Measurements from ENCODE around the gene SSTR3. TPM values are rescaled to one million over a fixed set of nuclear protein-coding genes. Genes with fewer than 3 reads are reported as not detected.

The SSTR3 gene
- total and polyA plus RNA-seq, 2 donors (not counting 1 experiment from before 2014, with no cell fraction given): 0.64 to 0.98 TPM

DNA sequence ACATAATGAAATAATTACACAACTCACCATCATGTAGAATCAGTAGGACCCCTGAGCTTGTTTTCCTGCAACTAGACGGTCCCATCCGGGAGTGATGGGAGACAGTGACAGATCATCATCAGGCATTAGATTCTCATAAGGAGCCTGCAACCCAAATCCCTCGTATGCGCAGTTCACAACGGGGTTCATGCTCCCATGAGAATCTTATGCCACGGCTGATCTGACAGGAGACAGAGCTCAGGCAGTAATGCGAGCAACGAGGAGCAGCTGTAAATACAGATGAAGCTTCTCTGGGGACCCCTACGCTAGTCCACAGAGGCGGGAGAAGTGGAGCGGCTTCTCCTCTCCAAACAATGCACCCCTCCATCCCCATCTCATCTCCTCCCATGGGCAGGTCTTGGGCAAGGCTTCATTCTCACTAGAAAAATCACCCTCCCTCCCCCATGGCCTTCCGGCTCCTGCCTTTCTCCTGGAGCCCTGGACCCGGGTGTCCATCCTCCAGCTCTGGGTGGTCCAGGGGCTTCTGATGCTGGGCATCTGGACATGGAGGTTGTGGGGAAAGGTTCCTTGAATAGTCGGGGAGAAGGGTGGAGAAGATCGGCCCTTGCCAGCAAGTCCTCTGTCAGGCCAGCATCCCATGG, 48.0 kb upstream of the SSTR3 start:
- ChIA-PET POLR2A (interaction anchor here (0.6 to 3.1 kb wide), 5 partner anchors 15 to 1743 kb away, joined by 4 to 17 read pairs (median 5); partner anchors contain the start of gene RAC2), CTCF (interaction anchor here (0.7 to 13.1 kb wide), 45 partner anchors 11 to 503 kb away, joined by 3 to 377 read pairs (median 6); partner anchors contain the start of genes C1QTNF6, CYTH4 and RAC2)
- H3K27me3 Mint-ChIP-seq: no peaks in the 10 kb centered on the region
- intact Hi-C loops (cut with micrococcal nuclease): loop anchor here (2.0 kb wide), 1 partner anchor 35 kb away; no protein-coding TSS in a partner anchor
- peaks cover 32 to 39% of the 10 kb centered on the region in 2 donors for H3K4me1 ChIP-seq (ENCODE audit: control insufficient read depth in 2 of 2, insufficient read depth in 2 of 2, low read length in 2 of 2)
- H3K4me3 ChIP-seq (ENCODE audit: control extremely low read depth in 1 of 5, extremely low read depth in 1 of 5, insufficient read depth in 1 of 5, low read depth in 2 of 5, low read length in 4 of 5): no peak overlapping the region
- no peak overlapping the region for H3K9ac ChIP-seq (ENCODE audit: low read length)
- no peak overlapping the region for H2AFZ ChIP-seq (ENCODE audit: insufficient read depth, low read depth, low read length, poor library complexity, severe bottlenecking)
- H3K36me3 ChIP-seq (replicated peaks in 1 of 2; ENCODE audit: control extremely low read depth in 1 of 2, control insufficient read depth in 1 of 2, extremely low read depth in 1 of 2, insufficient read depth in 2 of 2, low read length in 1 of 2): no peaks in the 10 kb centered on the region
- H3K9me3 ChIP-seq (ENCODE audit: control extremely low read depth in 1 of 3, control insufficient read depth in 2 of 3, insufficient read depth in 1 of 3, low read length in 2 of 3): peaks cover 0 to 17% (median 12%) of the 10 kb centered on the region in 3 donors
- no peaks in the 10 kb centered on the region for H3K27me3 ChIP-seq (replicated peaks in 1 of 4; ENCODE audit: control extremely low read depth in 1 of 4, control insufficient read depth in 3 of 4, insufficient read depth in 4 of 4, low read length in 3 of 4)
- H4K20me1 ChIP-seq (ENCODE audit: control insufficient read depth, insufficient read depth, low read length, poor library complexity, severe bottlenecking): no peaks in the 10 kb centered on the region
- no peaks in the 10 kb centered on the region for H3K9me3 Mint-ChIP-seq (ENCODE audit: insufficient read depth)
- peak overlapping the region; percentile 45 for H3K4me2 ChIP-seq (replicated peaks; ENCODE audit: low read depth, low read length, poor library complexity, severe bottlenecking)
- ATAC-seq (ENCODE audit: low read depth) (no peak), DNase-seq (no peak)
- H3K4me1 Mint-ChIP-seq: peaks cover 35% of the 10 kb centered on the region
- H3K79me2 ChIP-seq (ENCODE audit: control insufficient read depth, insufficient read depth, low read length): peaks cover 12% of the 10 kb centered on the region
- WGBS (ENCODE audit: insufficient coverage): 65% methylated on average over 15 of the region's 15 CpGs
- no peak for TF ChIP-seq EZH2 (IDR thresholded peaks at IDR 0.05; ENCODE audit: borderline replicate concordance, insufficient read depth, low read depth, low read length, poor library complexity, severe bottlenecking)
- TF ChIP-seq, protein P1, sequence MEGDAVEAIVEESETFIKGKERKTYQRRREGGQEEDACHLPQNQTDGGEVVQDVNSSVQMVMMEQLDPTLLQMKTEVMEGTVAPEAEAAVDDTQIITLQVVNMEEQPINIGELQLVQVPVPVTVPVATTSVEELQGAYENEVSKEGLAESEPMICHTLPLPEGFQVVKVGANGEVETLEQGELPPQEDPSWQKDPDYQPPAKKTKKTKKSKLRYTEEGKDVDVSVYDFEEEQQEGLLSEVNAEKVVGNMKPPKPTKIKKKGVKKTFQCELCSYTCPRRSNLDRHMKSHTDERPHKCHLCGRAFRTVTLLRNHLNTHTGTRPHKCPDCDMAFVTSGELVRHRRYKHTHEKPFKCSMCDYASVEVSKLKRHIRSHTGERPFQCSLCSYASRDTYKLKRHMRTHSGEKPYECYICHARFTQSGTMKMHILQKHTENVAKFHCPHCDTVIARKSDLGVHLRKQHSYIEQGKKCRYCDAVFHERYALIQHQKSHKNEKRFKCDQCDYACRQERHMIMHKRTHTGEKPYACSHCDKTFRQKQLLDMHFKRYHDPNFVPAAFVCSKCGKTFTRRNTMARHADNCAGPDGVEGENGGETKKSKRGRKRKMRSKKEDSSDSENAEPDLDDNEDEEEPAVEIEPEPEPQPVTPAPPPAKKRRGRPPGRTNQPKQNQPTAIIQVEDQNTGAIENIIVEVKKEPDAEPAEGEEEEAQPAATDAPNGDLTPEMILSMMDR (IDR thresholded peaks at IDR 0.05): no peak
- no peak overlapping the region for H3K27ac ChIP-seq (ENCODE audit: low read length in 2 of 2)
- no peak overlapping the region for H3K27ac Mint-ChIP-seq
- peak overlapping the region; percentile 27 for H3K4me3 Mint-ChIP-seq

DNA sequence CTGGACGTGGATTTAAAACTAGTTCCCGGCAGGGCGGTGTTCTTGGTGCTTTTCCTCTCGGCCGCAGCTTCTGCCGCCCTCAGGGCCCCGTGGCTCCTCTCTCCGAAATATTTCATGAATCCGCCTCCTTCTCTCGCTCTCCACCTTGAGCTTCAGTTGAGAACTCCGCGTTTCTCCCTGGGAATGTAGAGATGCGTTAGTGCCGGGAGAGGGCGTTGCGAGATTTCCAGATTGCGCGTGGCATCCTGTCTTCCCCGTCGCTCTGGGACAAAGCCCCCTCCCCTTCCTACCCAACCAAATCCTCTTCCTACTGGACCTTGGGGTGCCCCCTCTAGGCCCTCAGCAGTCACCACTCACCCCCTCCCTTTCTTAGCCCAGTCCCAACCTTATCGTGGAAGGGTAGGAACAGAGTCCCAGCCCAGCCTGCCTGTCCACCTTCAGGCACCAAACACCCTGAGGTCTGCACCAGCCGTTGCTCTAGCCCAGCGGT, 47.3 kb upstream of the SSTR3 start:
- ChIA-PET CTCF (interaction anchor here (0.6 to 13.1 kb wide), 33 partner anchors 8 to 502 kb away, joined by 3 to 377 read pairs (median 7); partner anchors contain the start of genes C1QTNF6 and RAC2), POLR2A (interaction anchor here (1.0 to 3.1 kb wide), 5 partner anchors 15 to 60 kb away, joined by 3 to 17 read pairs (median 4); partner anchors contain the start of gene RAC2)
- Histone ChIP-seq H3K27ac (ENCODE audit: low read length in 2 of 2) (no peak overlapping the region), H3K79me2 (ENCODE audit: control insufficient read depth, insufficient read depth, low read length) (peaks cover 12% of the 10 kb centered on the region), H3K9me3 (ENCODE audit: control extremely low read depth in 1 of 3, control insufficient read depth in 2 of 3, insufficient read depth in 1 of 3, low read length in 2 of 3) (peaks cover 0 to 14% (median 9%) of the 10 kb centered on the region in 3 donors), H3K4me1 (ENCODE audit: control insufficient read depth in 2 of 2, insufficient read depth in 2 of 2, low read length in 2 of 2) (peaks cover 32 to 39% of the 10 kb centered on the region in 2 donors), H4K20me1 (ENCODE audit: control insufficient read depth, insufficient read depth, low read length, poor library complexity, severe bottlenecking) (no peaks in the 10 kb centered on the region), H3K27me3 (replicated peaks in 1 of 4; ENCODE audit: control extremely low read depth in 1 of 4, control insufficient read depth in 3 of 4, insufficient read depth in 4 of 4, low read length in 3 of 4) (no peaks in the 10 kb centered on the region), H3K9ac (ENCODE audit: low read length) (peak overlapping the region; percentile 21), H3K4me2 (replicated peaks; ENCODE audit: low read depth, low read length, poor library complexity, severe bottlenecking) (peak overlapping the region; percentile 62), H3K4me3 (ENCODE audit: control extremely low read depth in 1 of 5, extremely low read depth in 1 of 5, insufficient read depth in 1 of 5, low read depth in 2 of 5, low read length in 4 of 5) (peak overlapping the region in 1 of 5 experiments; percentile 9), H2AFZ (ENCODE audit: insufficient read depth, low read depth, low read length, poor library complexity, severe bottlenecking) (peak overlapping the region; percentile 67), H3K36me3 (replicated peaks in 1 of 2; ENCODE audit: control extremely low read depth in 1 of 2, control insufficient read depth in 1 of 2, extremely low read depth in 1 of 2, insufficient read depth in 2 of 2, low read length in 1 of 2) (no peaks in the 10 kb centered on the region)
- intact Hi-C loops (cut with micrococcal nuclease): loop anchor here (2.0 kb wide), 1 partner anchor 35 kb away; no protein-coding TSS in a partner anchor
- H3K4me3 Mint-ChIP-seq: peak overlapping the region; percentile 40
- no peaks in the 10 kb centered on the region for H3K27me3 Mint-ChIP-seq
- H3K9me3 Mint-ChIP-seq (ENCODE audit: insufficient read depth): no peaks in the 10 kb centered on the region
- ATAC-seq (ENCODE audit: low read depth): no peak
- TF ChIP-seq, protein P1 (IDR thresholded peaks at IDR 0.05): peak; percentile 29
- TF ChIP-seq EZH2 (IDR thresholded peaks at IDR 0.05; ENCODE audit: borderline replicate concordance, insufficient read depth, low read depth, low read length, poor library complexity, severe bottlenecking): no peak
- peak overlapping the region; percentile 28 for H3K27ac Mint-ChIP-seq
- peak; percentile 64 for DNase-seq
- H3K4me1 Mint-ChIP-seq: peaks cover 36% of the 10 kb centered on the region
- WGBS (ENCODE audit: insufficient coverage): 8% methylated on average over 12 of the region's 23 CpGs

Measured in B cell (primary cell).